ENCODE results near the gene L3MBTL4.

- TF ChIP-seq POLR2A (IDR thresholded peaks at IDR 0.05) (no peak), CTCF (IDR thresholded peaks at IDR 0.05) (no peak)
Measured at GRCh38 chr18:6363216-6363615, 51.5 kb downstream of the L3MBTL4 start.

Measured in heart left ventricle (tissue), 13 donors.